BE2C (cell line): ENCODE data around the gene RPL27A.

ENCODE experiments used
- DNase-seq: peaks from one replicate; pipeline ENCODE4 v3.0.0-alpha.2; 2020
- H3K27me3 ChIP-seq: fragments of 250-450 bp; sonication (Bioruptor Pico); 2 replicates; pipeline ENCODE4 v1.5.1; 2020; ENCODE audit warnings: mild to moderate bottlenecking
- H3K36me3 ChIP-seq: fragments of 250-450 bp; sonication (Bioruptor Pico); 2 replicates; pipeline ENCODE4 v1.5.1; 2020; ENCODE audit warnings: mild to moderate bottlenecking
- H3K4me1 ChIP-seq: fragments of 250-450 bp; sonication (Bioruptor Pico); 2 replicates; pipeline ENCODE4 v1.5.1; 2020
- H3K4me3 ChIP-seq: 2 replicates; pipeline ENCODE4 v1.5.1; 2011; ENCODE audit warnings: low read depth, low read length
- H3K9me3 ChIP-seq: fragments of 250-450 bp; sonication (Bioruptor Pico); 2 replicates; pipeline ENCODE4 v1.5.1; 2020
- CTCF ChIP-seq: IDR thresholded peaks from 2 replicates; pipeline ENCODE4 v1.5.1; 2012; ENCODE audit warnings: mild to moderate bottlenecking, low read depth, low read length

The RPL27A gene

GRCh38 chr11:8730697-8731020 is 48.1 kb downstream of the RPL27A start:
- Histone ChIP-seq H3K27me3 (no peaks in the 10 kb centered on the region), H3K4me1 (0 out of 2 replicates have a peak, but pooled peaks cover 3% of the 10 kb centered on the region), H3K9me3 (no peaks in the 10 kb centered on the region), H3K4me3 (no peak overlapping the region), H3K36me3 (no peaks in the 10 kb centered on the region)
- no peak for TF ChIP-seq CTCF
- no peak for DNase-seq

GRCh38 chr11:8731647-8732323 is 49.2 kb downstream of the RPL27A start:
- Histone ChIP-seq H3K9me3 (no peaks in the 10 kb centered on the region), H3K4me3 (no peak overlapping the region), H3K27me3 (no peaks in the 10 kb centered on the region), H3K36me3 (no peaks in the 10 kb centered on the region), H3K4me1 (0 out of 2 replicates have a peak, but pooled peaks cover 3% of the 10 kb centered on the region)
- DNase-seq, result no peak
- no peak for TF ChIP-seq CTCF

DNA sequence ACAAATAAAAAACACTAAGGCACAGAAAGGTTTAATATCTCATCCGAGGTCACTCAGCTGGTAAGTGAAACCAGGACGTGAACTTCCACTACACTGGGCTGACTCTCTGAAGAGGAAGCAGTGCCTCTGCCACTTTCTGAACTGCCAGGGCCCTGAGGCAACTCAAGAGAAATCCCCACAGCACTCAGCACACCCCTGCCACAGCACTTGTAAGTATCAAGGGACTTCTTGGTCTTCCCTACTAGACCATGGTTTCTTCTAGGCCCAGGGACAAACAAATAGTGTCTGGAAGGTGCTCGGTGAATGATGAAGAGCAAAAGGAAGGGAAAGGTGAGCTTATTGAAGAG is 49.7 kb downstream of the RPL27A start:
- H3K27me3 ChIP-seq, result no peaks in the 10 kb centered on the region
- no peak for TF ChIP-seq CTCF
- H3K36me3 ChIP-seq, result no peaks in the 10 kb centered on the region
- H3K4me1 ChIP-seq, result 0 out of 2 replicates have a peak, but pooled peaks cover 3% of the 10 kb centered on the region
- H3K9me3 ChIP-seq, result no peaks in the 10 kb centered on the region
- H3K4me3 ChIP-seq, result no peak overlapping the region
- DNase-seq, result no peak

- no peaks in the 10 kb centered on the region for H3K9me3 ChIP-seq
- H3K36me3 ChIP-seq, result no peaks in the 10 kb centered on the region
- no peak for DNase-seq
- no peak overlapping the region for H3K4me3 ChIP-seq
- TF ChIP-seq CTCF, result no peak
- H3K27me3 ChIP-seq, result no peaks in the 10 kb centered on the region
- H3K4me1 ChIP-seq, result 0 out of 2 replicates have a peak, but pooled peaks cover 3% of the 10 kb centered on the region
Measured at GRCh38 chr11:8732748-8733241, 50.2 kb downstream of the RPL27A start.

GRCh38 chr11:8733852-8734251 is 51.3 kb downstream of the RPL27A start:
- H3K27me3 ChIP-seq, result no peaks in the 10 kb centered on the region
- H3K4me3 ChIP-seq, result no peak overlapping the region
- no peak for DNase-seq
- 0 out of 2 replicates have a peak, but pooled peaks cover under 1% of the 10 kb centered on the region for H3K4me1 ChIP-seq
- no peaks in the 10 kb centered on the region for H3K36me3 ChIP-seq
- no peaks in the 10 kb centered on the region for H3K9me3 ChIP-seq
- no peak for TF ChIP-seq CTCF

DNA sequence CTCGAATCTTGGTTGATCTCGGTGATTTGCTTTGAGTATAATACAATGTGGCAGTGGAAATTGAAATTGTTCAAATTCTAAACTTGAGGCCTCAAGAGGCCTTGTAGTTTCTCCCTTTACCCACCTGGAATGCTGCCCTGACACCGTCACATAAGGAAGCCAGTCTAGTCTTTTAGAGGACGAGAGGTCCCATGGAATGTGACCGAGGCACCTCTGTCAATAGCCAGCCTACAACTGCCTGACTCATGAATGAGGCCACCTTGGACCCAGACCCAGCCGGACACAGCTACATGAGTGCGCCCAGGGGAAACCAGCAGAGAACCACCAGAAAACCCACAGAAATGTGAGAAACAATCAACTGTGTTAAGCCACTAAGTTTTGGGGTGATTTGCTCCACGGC is 52.5 kb downstream of the RPL27A start:
- Histone ChIP-seq H3K9me3 (no peaks in the 10 kb centered on the region), H3K4me1 (no peaks in the 10 kb centered on the region), H3K27me3 (no peaks in the 10 kb centered on the region), H3K36me3 (no peaks in the 10 kb centered on the region), H3K4me3 (no peak overlapping the region)
- TF ChIP-seq CTCF, result no peak
- no peak for DNase-seq
